Measurements from ENCODE around the gene PTPRO.

DNA sequence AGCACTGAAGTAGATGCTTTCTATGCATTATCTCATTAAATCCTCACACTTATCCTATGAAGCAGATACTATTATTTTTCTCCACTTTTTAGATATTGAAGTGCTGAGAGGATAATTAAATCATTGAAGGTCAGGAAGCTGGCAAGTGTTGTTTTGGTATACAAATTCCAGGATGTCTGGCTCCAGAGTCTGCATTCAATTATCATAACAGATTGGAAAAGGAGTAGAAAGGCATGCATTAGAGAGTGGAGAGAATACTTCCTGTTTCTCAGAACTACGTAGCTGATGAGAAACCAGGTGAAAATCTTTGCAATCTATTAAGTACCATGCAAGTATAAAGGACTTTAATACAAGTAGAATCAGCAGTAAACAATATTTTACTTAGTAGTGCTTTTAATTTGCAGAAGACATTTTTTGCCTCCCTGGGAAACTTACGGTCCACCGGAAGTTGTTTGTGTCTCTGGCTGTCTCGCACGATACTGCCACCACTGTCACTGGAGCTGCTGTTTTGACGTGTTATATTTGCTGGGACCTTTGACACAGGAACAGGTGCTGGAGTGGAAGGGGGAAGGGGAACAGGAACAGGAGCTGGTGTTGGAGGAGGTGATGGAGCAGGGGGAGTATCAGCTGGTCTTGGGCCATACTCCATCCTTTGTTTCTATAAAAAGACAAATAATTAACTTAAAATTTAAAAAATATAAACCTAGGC is 308.9 kb downstream of the PTPRO start:
- TF ChIP-seq, protein P1, sequence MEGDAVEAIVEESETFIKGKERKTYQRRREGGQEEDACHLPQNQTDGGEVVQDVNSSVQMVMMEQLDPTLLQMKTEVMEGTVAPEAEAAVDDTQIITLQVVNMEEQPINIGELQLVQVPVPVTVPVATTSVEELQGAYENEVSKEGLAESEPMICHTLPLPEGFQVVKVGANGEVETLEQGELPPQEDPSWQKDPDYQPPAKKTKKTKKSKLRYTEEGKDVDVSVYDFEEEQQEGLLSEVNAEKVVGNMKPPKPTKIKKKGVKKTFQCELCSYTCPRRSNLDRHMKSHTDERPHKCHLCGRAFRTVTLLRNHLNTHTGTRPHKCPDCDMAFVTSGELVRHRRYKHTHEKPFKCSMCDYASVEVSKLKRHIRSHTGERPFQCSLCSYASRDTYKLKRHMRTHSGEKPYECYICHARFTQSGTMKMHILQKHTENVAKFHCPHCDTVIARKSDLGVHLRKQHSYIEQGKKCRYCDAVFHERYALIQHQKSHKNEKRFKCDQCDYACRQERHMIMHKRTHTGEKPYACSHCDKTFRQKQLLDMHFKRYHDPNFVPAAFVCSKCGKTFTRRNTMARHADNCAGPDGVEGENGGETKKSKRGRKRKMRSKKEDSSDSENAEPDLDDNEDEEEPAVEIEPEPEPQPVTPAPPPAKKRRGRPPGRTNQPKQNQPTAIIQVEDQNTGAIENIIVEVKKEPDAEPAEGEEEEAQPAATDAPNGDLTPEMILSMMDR (IDR thresholded peaks at IDR 0.05; ENCODE audit: low read depth, low read length, poor library complexity, severe bottlenecking): no peak
- no peak for TF ChIP-seq EZH2phosphoT487 (IDR thresholded peaks at IDR 0.05; ENCODE audit: borderline replicate concordance, low read length)
